ENCODE data around the gene FNDC3B. TPM values are rescaled to one million over a fixed set of nuclear protein-coding genes. Genes with fewer than 3 reads are reported as not detected.

Gene FNDC3B
- total RNA-seq, 1 donor from 2014 or later, result 204 TPM

DNA sequence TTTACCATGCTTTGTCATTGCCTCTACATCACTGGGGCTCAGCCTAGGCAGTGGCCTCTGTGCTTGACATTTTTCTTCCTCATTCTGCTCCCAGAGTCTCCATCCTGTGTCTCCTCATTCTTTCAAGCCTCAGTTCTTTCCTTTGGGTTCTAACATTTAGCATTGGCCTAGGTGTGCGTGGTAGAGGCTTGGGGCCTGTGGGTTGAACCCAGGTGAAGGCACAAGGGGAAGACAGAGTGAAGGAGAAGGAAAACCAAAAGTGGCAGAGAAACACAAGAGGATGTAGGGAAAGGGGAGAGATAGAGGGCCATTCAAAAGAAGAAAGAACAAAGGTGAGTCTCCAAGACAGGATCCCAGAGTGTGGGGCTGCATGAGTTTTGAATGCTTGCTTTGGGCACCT is 75.7 kb downstream of the FNDC3B start:
- Mint-ChIP-seq H3K4me3 (ENCODE audit: unreplicated experiment) (no peak overlapping the region), H3K27ac (ENCODE audit: unreplicated experiment) (no peak overlapping the region), H3K27me3 (ENCODE audit: unreplicated experiment) (peaks cover 7% of the 10 kb centered on the region), H3K36me3 (ENCODE audit: low read depth, unreplicated experiment) (peaks cover 54% of the 10 kb centered on the region), H3K9me3 (ENCODE audit: unreplicated experiment) (no peaks in the 10 kb centered on the region), H3K4me1 (ENCODE audit: unreplicated experiment) (peaks cover 42% of the 10 kb centered on the region)
- TF ChIP-seq, protein P1, sequence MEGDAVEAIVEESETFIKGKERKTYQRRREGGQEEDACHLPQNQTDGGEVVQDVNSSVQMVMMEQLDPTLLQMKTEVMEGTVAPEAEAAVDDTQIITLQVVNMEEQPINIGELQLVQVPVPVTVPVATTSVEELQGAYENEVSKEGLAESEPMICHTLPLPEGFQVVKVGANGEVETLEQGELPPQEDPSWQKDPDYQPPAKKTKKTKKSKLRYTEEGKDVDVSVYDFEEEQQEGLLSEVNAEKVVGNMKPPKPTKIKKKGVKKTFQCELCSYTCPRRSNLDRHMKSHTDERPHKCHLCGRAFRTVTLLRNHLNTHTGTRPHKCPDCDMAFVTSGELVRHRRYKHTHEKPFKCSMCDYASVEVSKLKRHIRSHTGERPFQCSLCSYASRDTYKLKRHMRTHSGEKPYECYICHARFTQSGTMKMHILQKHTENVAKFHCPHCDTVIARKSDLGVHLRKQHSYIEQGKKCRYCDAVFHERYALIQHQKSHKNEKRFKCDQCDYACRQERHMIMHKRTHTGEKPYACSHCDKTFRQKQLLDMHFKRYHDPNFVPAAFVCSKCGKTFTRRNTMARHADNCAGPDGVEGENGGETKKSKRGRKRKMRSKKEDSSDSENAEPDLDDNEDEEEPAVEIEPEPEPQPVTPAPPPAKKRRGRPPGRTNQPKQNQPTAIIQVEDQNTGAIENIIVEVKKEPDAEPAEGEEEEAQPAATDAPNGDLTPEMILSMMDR (IDR thresholded peaks at IDR 0.05; ENCODE audit: unreplicated experiment), result no peak
- no peak for DNase-seq (ENCODE audit: low spot score)

DNA sequence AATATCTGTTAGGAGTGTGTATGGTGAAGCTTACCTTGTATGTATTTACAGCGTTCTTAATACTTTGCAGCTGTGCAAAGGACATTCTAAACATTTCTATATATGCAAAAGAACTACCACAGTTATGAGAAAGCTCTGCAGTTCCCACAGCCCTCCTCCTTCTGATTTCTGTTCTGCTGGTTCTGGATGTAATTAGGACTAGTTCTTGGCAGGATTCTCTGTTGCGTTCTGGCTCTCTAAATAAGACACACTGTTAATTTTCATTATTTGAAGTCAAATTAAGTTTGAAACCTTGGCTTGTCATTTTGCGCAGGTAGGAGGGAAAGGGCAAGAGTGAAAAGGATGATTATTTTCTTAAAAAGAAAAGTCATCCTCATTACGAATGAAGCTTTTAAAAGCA is 76.4 kb downstream of the FNDC3B start:
- Mint-ChIP-seq H3K4me3 (ENCODE audit: unreplicated experiment) (no peak overlapping the region), H3K36me3 (ENCODE audit: low read depth, unreplicated experiment) (peaks cover 52% of the 10 kb centered on the region), H3K4me1 (ENCODE audit: unreplicated experiment) (peaks cover 37% of the 10 kb centered on the region), H3K9me3 (ENCODE audit: unreplicated experiment) (no peaks in the 10 kb centered on the region), H3K27ac (ENCODE audit: unreplicated experiment) (peak overlapping the region; percentile 10), H3K27me3 (ENCODE audit: unreplicated experiment) (peaks cover 7% of the 10 kb centered on the region)
- DNase-seq (ENCODE audit: low spot score), result no peak
- TF ChIP-seq, protein P1 (IDR thresholded peaks at IDR 0.05; ENCODE audit: unreplicated experiment), result no peak

DNA sequence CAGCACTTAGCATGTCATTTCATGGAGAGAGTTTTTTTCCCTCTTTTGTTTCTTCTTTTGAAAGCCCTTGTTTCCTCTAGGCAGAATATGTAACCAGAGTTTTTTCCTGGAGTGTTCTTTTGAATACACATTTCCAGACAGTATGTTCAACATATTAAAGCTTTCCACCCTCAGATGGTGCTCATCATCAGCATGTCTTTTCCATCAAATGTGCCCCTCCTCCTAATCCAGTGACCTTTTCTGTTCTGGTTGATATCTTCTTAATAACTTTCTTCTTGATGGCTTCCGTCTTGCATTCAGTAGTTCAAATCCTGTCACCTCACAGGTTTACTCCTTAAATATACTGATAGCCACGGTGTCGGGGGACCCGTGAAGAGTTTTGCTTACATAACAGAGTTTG is 78.6 kb downstream of the FNDC3B start:
- Mint-ChIP-seq H3K27ac (ENCODE audit: unreplicated experiment) (peak overlapping the region; percentile 4), H3K27me3 (ENCODE audit: unreplicated experiment) (peaks cover 7% of the 10 kb centered on the region), H3K9me3 (ENCODE audit: unreplicated experiment) (no peaks in the 10 kb centered on the region), H3K36me3 (ENCODE audit: low read depth, unreplicated experiment) (peaks cover 51% of the 10 kb centered on the region), H3K4me3 (ENCODE audit: unreplicated experiment) (no peak overlapping the region), H3K4me1 (ENCODE audit: unreplicated experiment) (peaks cover 23% of the 10 kb centered on the region)
- TF ChIP-seq, protein P1 (IDR thresholded peaks at IDR 0.05; ENCODE audit: unreplicated experiment), result no peak
- no peak for DNase-seq (ENCODE audit: low spot score)

- Mint-ChIP-seq H3K9me3 (ENCODE audit: unreplicated experiment) (no peaks in the 10 kb centered on the region), H3K27me3 (ENCODE audit: unreplicated experiment) (peaks cover 3% of the 10 kb centered on the region), H3K4me3 (ENCODE audit: unreplicated experiment) (no peak overlapping the region), H3K36me3 (ENCODE audit: low read depth, unreplicated experiment) (peaks cover 50% of the 10 kb centered on the region), H3K4me1 (ENCODE audit: unreplicated experiment) (peaks cover 22% of the 10 kb centered on the region), H3K27ac (ENCODE audit: unreplicated experiment) (peak overlapping the region; percentile 32)
- TF ChIP-seq, protein P1 (IDR thresholded peaks at IDR 0.05; ENCODE audit: unreplicated experiment), result no peak
- no peak for DNase-seq (ENCODE audit: low spot score)
These were observed 80.0 kb downstream of the FNDC3B start for GRCh38 chr3:172119266-172119969.

DNA sequence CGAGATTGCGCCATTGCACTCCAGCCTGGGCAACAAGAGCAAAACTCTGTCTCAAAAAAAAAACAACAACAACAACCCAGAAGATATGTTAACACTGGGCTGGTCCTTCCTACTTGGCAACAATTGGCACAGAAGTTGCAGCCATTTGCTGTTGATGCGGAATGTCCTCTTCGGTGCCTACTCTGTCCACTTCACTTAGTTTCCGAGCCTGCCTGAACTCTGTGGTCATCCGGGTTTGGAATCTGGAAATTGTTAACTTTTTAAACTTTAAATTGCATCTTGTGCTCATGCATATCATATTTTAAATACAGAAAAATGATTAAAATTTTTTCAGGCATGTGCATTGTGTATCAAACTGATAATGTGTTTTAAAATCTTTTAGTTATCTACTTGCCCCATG is 81.5 kb downstream of the FNDC3B start:
- DNase-seq (ENCODE audit: low spot score), result no peak
- no peaks in the 10 kb centered on the region for H3K9me3 Mint-ChIP-seq (ENCODE audit: unreplicated experiment)
- H3K27me3 Mint-ChIP-seq (ENCODE audit: unreplicated experiment), result peaks cover 3% of the 10 kb centered on the region
- H3K4me3 Mint-ChIP-seq (ENCODE audit: unreplicated experiment), result no peak overlapping the region
- H3K27ac Mint-ChIP-seq (ENCODE audit: unreplicated experiment), result no peak overlapping the region
- peaks cover 31% of the 10 kb centered on the region for H3K4me1 Mint-ChIP-seq (ENCODE audit: unreplicated experiment)
- TF ChIP-seq, protein P1 (IDR thresholded peaks at IDR 0.05; ENCODE audit: unreplicated experiment), result no peak
- peaks cover 52% of the 10 kb centered on the region for H3K36me3 Mint-ChIP-seq (ENCODE audit: low read depth, unreplicated experiment)

Measured in endothelial cell (in vitro differentiated cells).